ENCODE results near the gene NSUN3.

- TF ChIP-seq, protein P1, sequence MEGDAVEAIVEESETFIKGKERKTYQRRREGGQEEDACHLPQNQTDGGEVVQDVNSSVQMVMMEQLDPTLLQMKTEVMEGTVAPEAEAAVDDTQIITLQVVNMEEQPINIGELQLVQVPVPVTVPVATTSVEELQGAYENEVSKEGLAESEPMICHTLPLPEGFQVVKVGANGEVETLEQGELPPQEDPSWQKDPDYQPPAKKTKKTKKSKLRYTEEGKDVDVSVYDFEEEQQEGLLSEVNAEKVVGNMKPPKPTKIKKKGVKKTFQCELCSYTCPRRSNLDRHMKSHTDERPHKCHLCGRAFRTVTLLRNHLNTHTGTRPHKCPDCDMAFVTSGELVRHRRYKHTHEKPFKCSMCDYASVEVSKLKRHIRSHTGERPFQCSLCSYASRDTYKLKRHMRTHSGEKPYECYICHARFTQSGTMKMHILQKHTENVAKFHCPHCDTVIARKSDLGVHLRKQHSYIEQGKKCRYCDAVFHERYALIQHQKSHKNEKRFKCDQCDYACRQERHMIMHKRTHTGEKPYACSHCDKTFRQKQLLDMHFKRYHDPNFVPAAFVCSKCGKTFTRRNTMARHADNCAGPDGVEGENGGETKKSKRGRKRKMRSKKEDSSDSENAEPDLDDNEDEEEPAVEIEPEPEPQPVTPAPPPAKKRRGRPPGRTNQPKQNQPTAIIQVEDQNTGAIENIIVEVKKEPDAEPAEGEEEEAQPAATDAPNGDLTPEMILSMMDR (IDR thresholded peaks at IDR 0.05): no peak
- TF ChIP-seq EP300 (IDR thresholded peaks at IDR 0.05): no peak
Observed at GRCh38 chr3:94158512-94158911, 95.7 kb downstream of the NSUN3 start.
